ENCODE data around the gene WDFY4. TPM values are rescaled to one million over a fixed set of nuclear protein-coding genes. Genes with fewer than 3 reads are reported as not detected.

WDFY4 gene
- polyA plus RNA-seq, 2 of the 4 experiments (the other 2 are of a cell fraction) = not detected

DNA sequence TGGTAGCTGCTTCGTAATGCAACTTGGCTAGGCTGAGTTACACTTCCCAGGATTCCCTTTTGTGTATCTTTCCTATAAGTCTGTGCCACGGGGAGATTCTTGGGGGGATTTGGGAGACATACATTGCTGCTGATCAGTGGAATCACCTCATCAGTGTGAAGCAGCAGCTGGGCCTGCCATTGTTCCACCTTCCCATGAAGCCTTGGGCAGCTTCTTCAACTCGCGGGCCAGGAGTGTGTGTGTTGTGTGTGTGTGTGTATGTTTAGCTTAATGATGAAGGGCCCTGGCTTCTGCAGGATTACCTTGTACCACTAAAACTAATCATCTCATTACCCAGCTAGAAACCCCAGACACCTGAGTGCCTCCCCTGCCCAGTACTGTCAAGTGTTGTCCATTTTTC is 46.5 kb upstream of the WDFY4 start:
- no peak for DNase-seq (ENCODE audit: low read depth in 1 of 2, low spot score in 1 of 2)
- no peak for TF ChIP-seq FOSL2 (IDR thresholded peaks at IDR 0.05)
- TF ChIP-seq FOSL2 (CRISPR knock-in tag; IDR thresholded peaks at IDR 0.05) = no peak
- ChIA-PET CTCF (interaction anchor here (0.8 to 6.6 kb wide), 4 partner anchors 10 to 526 kb away, joined by 3 to 69 read pairs (median 6); no protein-coding TSS in a partner anchor), POLR2A (no interaction called here)
- Histone ChIP-seq H3K4me2 (no peak overlapping the region), H3K4me3 (no peak overlapping the region), H3K9me3 (peaks cover 8% of the 10 kb centered on the region; the same call in 2 of the 3 replicates), H3K27ac (no peak overlapping the region), H3K4me1 (no peaks in the 10 kb centered on the region)
- no peak for FAIRE-seq
- WGBS (ENCODE audit: missing lambda C conversion rate) = 71% methylated on average over 4 of the region's 4 CpGs
- ATAC-seq = no peak

DNA sequence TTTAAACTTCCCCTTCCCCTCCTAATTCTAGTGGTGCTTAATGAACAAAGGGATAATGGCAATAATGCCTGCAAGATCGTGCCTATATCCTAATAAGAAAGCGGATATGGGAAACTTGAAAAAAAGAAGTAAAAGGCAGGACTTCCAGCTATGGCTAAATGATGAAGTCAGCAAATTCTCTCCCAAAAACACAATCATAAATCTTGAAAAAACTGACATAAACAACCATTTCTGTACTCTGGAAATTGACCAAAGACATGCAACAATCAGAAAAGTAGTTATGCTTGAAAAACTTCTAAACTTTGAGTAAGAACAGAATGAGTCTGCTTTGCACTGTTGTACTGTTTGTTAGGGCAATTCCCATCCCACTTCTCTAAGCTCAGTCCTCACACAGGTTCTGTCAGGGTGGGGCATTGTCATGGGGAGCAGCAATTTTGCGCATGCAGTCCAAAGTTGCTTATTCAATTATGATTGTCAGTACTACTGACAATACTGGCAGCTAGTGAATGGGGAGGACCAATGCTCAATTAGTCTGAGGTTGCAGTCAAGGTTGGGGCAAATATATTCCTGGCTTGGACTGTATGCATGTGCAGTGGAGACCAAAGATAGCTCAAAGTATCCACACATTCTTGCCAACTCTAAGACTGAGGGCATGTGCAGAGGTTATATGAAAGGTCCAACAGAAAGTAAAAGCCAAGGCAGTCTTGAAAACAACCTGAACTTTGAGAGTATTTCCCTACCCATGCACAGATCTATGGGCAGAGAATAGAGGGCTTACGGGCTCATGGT is 45.7 kb upstream of the WDFY4 start:
- Histone ChIP-seq H3K4me3 (no peak overlapping the region), H3K27ac (no peak overlapping the region), H3K4me1 (no peaks in the 10 kb centered on the region), H3K4me2 (no peak overlapping the region), H3K9me3 (peaks cover 8% of the 10 kb centered on the region; the same call in 2 of the 3 replicates)
- FAIRE-seq (no peak), DNase-seq (ENCODE audit: low read depth in 1 of 2, low spot score in 1 of 2) (no peak), ATAC-seq (no peak)
- WGBS (ENCODE audit: missing lambda C conversion rate) = 72% methylated on average over 4 of the region's 4 CpGs
- CTCF ChIA-PET = interaction anchor here (0.8 to 6.6 kb wide), 3 partner anchors 10 to 525 kb away, joined by 3 to 69 read pairs (median 3); no protein-coding TSS in a partner anchor
- TF ChIP-seq MYC (IDR thresholded peaks at IDR 0.05; ENCODE audit: borderline replicate concordance, low read length) (no peak), MAFK (IDR thresholded peaks at IDR 0.05; ENCODE audit: partially characterized antibody) (peak; percentile 91)
- POLR2A ChIA-PET = no interaction called here

DNA sequence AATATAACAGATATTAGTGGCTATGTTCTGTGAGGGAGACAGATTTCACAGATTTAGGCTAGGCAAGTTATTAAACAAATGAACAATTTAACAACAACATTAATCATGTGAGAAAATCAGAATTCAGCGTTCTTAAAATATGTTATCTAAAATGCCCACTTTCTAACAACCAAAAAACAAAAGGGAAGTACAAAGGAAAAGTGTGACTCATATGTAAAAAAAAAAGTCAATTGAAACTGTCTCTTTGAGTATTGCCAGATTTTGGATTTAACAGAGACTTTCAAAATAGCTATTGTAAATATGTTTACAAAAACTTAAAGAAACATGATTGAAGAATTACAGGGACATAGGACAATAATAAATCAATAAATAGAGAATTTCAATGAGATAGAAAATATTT is 45.0 kb upstream of the WDFY4 start:
- Histone ChIP-seq H3K4me2 (no peak overlapping the region), H3K4me1 (no peaks in the 10 kb centered on the region), H3K4me3 (no peak overlapping the region), H3K27ac (no peak overlapping the region), H3K9me3 (peaks cover 8% of the 10 kb centered on the region; the same call in 2 of the 3 replicates)
- FAIRE-seq (no peak), DNase-seq (ENCODE audit: low read depth in 1 of 2, low spot score in 1 of 2) (no peak), ATAC-seq (no peak)
- TF ChIP-seq EP300 (IDR thresholded peaks at IDR 0.05) (no peak), NPAS2 (CRISPR knock-in tag; IDR thresholded peaks at IDR 0.05; ENCODE audit: borderline replicate concordance) (no peak), CHD2 (IDR thresholded peaks at IDR 0.05; ENCODE audit: low read length, partially characterized antibody) (no peak), GATA3 (IDR thresholded peaks at IDR 0.05; ENCODE audit: borderline replicate concordance) (no peak), SREBF2 (IDR thresholded peaks at IDR 0.05) (no peak), ZSCAN20 (CRISPR knock-in tag; IDR thresholded peaks at IDR 0.05) (no peak), TP53 (CRISPR knock-in tag; IDR thresholded peaks at IDR 0.05) (no peak), BHLHE40 (IDR thresholded peaks at IDR 0.05; ENCODE audit: low read depth, low read length) (no peak), ZC3H11A (IDR thresholded peaks at IDR 0.05) (no peak), JUN (IDR thresholded peaks at IDR 0.05) (no peak)
- TF ChIP-seq, protein P1, sequence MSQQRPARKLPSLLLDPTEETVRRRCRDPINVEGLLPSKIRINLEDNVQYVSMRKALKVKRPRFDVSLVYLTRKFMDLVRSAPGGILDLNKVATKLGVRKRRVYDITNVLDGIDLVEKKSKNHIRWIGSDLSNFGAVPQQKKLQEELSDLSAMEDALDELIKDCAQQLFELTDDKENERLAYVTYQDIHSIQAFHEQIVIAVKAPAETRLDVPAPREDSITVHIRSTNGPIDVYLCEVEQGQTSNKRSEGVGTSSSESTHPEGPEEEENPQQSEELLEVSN (IDR thresholded peaks at IDR 0.05; ENCODE audit: borderline replicate concordance, low read depth) = no peak
- TF ChIP-seq, protein P2, sequence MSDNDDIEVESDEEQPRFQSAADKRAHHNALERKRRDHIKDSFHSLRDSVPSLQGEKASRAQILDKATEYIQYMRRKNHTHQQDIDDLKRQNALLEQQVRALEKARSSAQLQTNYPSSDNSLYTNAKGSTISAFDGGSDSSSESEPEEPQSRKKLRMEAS (IDR thresholded peaks at IDR 0.05) = no peak
- TF ChIP-seq, protein P3, sequence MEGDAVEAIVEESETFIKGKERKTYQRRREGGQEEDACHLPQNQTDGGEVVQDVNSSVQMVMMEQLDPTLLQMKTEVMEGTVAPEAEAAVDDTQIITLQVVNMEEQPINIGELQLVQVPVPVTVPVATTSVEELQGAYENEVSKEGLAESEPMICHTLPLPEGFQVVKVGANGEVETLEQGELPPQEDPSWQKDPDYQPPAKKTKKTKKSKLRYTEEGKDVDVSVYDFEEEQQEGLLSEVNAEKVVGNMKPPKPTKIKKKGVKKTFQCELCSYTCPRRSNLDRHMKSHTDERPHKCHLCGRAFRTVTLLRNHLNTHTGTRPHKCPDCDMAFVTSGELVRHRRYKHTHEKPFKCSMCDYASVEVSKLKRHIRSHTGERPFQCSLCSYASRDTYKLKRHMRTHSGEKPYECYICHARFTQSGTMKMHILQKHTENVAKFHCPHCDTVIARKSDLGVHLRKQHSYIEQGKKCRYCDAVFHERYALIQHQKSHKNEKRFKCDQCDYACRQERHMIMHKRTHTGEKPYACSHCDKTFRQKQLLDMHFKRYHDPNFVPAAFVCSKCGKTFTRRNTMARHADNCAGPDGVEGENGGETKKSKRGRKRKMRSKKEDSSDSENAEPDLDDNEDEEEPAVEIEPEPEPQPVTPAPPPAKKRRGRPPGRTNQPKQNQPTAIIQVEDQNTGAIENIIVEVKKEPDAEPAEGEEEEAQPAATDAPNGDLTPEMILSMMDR (IDR thresholded peaks at IDR 0.05) = no peak
- POLR2A ChIA-PET = no interaction called here
- CTCF ChIA-PET = interaction anchor here (6.6 kb wide), 1 partner anchor 17 kb away, joined by 69 read pairs; no protein-coding TSS in a partner anchor
- 52% methylated on average over 1 of the region's 1 CpG for WGBS (ENCODE audit: missing lambda C conversion rate)

DNA sequence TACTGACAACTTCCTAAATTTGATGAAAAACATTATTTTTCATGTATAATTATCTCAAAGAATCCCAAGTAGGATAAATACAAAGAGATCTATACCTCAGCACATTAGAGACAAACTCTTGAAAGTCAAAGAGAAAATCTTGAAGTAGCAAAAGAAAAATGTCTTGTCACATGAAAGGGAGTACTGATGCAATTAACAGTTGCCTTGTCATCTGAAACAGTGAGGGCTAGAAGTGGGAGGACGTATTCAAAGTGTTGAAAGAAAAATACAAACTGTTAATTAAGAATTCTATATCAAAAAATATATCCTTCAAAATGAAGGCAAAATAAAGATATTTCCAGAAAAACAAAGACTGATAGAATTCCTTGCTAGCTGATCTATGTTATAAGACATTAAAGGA is 44.3 kb upstream of the WDFY4 start:
- Histone ChIP-seq H3K4me3 (no peak overlapping the region), H3K9me3 (peaks cover 8% of the 10 kb centered on the region; the same call in 2 of the 3 replicates), H3K4me1 (no peaks in the 10 kb centered on the region), H3K4me2 (no peak overlapping the region), H3K27ac (no peak overlapping the region)
- FAIRE-seq (no peak), ATAC-seq (no peak), DNase-seq (ENCODE audit: low read depth in 1 of 2, low spot score in 1 of 2) (no peak)
- ChIA-PET CTCF (interaction anchor here (6.6 kb wide), 1 partner anchor 16 kb away, joined by 69 read pairs; no protein-coding TSS in a partner anchor), POLR2A (no interaction called here)
- TF ChIP-seq HDAC2 (IDR thresholded peaks at IDR 0.05) (no peak), SMC3 (IDR thresholded peaks at IDR 0.05) (no peak), EHMT2 (IDR thresholded peaks at IDR 0.05; ENCODE audit: low read depth) (no peak), RCOR1 (IDR thresholded peaks at IDR 0.05; ENCODE audit: low read depth, low read length) (no peak), FOXS1 (CRISPR knock-in tag; IDR thresholded peaks at IDR 0.05) (no peak), ZFP36 (IDR thresholded peaks at IDR 0.05; ENCODE audit: borderline replicate concordance, partially characterized antibody) (no peak), POLR2A (IDR thresholded peaks at IDR 0.05; ENCODE audit: low read length) (no peak)
- TF ChIP-seq, protein P4, sequence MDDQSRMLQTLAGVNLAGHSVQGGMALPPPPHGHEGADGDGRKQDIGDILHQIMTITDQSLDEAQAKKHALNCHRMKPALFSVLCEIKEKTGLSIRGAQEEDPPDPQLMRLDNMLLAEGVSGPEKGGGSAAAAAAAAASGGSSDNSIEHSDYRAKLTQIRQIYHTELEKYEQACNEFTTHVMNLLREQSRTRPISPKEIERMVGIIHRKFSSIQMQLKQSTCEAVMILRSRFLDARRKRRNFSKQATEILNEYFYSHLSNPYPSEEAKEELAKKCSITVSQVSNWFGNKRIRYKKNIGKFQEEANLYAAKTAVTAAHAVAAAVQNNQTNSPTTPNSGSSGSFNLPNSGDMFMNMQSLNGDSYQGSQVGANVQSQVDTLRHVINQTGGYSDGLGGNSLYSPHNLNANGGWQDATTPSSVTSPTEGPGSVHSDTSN (IDR thresholded peaks at IDR 0.05) = no peak
- TF ChIP-seq, protein P5, sequence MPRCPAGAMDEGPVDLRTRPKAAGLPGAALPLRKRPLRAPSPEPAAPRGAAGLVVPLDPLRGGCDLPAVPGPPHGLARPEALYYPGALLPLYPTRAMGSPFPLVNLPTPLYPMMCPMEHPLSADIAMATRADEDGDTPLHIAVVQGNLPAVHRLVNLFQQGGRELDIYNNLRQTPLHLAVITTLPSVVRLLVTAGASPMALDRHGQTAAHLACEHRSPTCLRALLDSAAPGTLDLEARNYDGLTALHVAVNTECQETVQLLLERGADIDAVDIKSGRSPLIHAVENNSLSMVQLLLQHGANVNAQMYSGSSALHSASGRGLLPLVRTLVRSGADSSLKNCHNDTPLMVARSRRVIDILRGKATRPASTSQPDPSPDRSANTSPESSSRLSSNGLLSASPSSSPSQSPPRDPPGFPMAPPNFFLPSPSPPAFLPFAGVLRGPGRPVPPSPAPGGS (IDR thresholded peaks at IDR 0.05) = no peak
- TF ChIP-seq, protein P6, sequence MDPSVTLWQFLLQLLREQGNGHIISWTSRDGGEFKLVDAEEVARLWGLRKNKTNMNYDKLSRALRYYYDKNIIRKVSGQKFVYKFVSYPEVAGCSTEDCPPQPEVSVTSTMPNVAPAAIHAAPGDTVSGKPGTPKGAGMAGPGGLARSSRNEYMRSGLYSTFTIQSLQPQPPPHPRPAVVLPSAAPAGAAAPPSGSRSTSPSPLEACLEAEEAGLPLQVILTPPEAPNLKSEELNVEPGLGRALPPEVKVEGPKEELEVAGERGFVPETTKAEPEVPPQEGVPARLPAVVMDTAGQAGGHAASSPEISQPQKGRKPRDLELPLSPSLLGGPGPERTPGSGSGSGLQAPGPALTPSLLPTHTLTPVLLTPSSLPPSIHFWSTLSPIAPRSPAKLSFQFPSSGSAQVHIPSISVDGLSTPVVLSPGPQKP (IDR thresholded peaks at IDR 0.05; ENCODE audit: low read depth, low read length) = no peak
- WGBS (ENCODE audit: missing lambda C conversion rate) = 72% methylated on average over 1 of the region's 1 CpG
